Endothelial cell of umbilical vein (primary cell): ENCODE data around the gene ARID2. TPM values are rescaled to one million over a fixed set of nuclear protein-coding genes. Genes with fewer than 3 reads are reported as not detected.
A peak's percentile ranks its signal among the peaks of the same experiment; 100 is the strongest.

Source experiments
- BruUV-seq: library from RNA; stranded (reverse); fragments of 400-500 nt; replicated peaks from 2 replicates; lab custom pipeline; 2021; lab: Mats Ljungman, UMichigan
- CTCF ChIA-PET: fragments of 300-600, 350-600 bp; sonication (Branson Sonifier 250); formaldehyde crosslinking; loops from one replicate; lab custom pipeline; 2021; ENCODE audit warnings: antibody characterized with exemption, inconsistent platforms; lab: Charles Lee
- POLR2A ChIA-PET: fragments of 300-600, 350-600 bp; sonication (Branson Sonifier 250); formaldehyde crosslinking; loops from one replicate; lab custom pipeline; 2021; ENCODE audit warnings: antibody characterized with exemption, inconsistent platforms; lab: Charles Lee
- DNase-seq: peaks from one replicate; pipeline ENCODE4 v3.0.0-alpha.2; 2011; ENCODE audit warnings: low read depth, low spot score
- FAIRE-seq: peaks from 2 replicates; lab custom pipeline; 2011; peaks lifted over from hg19 to GRCh38; lab: Jason Lieb, UNC
- H2AFZ ChIP-seq: 2 replicates; pipeline ENCODE4 v1.6.0; 2012; ENCODE audit warnings: low read depth, low read length, control low read depth, inconsistent platforms
- H3K27ac ChIP-seq: 2 replicates; pipeline ENCODE4 v1.5.1; 2011; ENCODE audit warnings: low read depth, mild to moderate bottlenecking, control low read depth, low read length, moderate library complexity; ENCODE audit not compliant: insufficient read depth
- H3K27me3 ChIP-seq, 2 experiments: 2 replicates each; pipeline versions ENCODE4 v1.6.0 to v1.6.1; 2011; ENCODE audit warnings: low read length in 2 of 2, mixed read lengths in 1 of 2; ENCODE audit not compliant: control insufficient read depth in 2 of 2, insufficient read depth in 2 of 2
- H3K36me3 ChIP-seq, 2 experiments: 2 replicates in 1 of 2; 3 replicates in 1 of 2; pipeline ENCODE4 v1.5.1; 2011; ENCODE audit warnings: low read length in 2 of 2, mild to moderate bottlenecking in 1 of 2, moderate library complexity in 1 of 2; ENCODE audit not compliant: control insufficient read depth in 2 of 2, insufficient read depth in 2 of 2; ENCODE audit errors: extremely low read depth in 1 of 2
- H3K4me1 ChIP-seq: 3 replicates; pipeline ENCODE4 v1.5.1; 2011; ENCODE audit warnings: mild to moderate bottlenecking, low read length; ENCODE audit not compliant: control insufficient read depth, insufficient read depth; ENCODE audit errors: extremely low read depth
- H3K4me2 ChIP-seq: 2 replicates; pipeline ENCODE4 v1.6.1; 2011; ENCODE audit warnings: low read length, control low read depth, mixed read lengths; ENCODE audit not compliant: insufficient read depth
- H3K4me3 ChIP-seq, 3 experiments: fragments of 200-600 bp in 1 of 3; sonication (generic), shearing (Covaris generic) in 1 of 3; replicated peaks in 1 of 3; 2 replicates each; pipeline ENCODE4 v1.5.1; 2011 to 2016; ENCODE audit warnings: control low read depth in 3 of 3, low read length in 3 of 3, mild to moderate bottlenecking in 2 of 3, inconsistent platforms in 1 of 3, low read depth in 1 of 3, moderate library complexity in 1 of 3; ENCODE audit not compliant: insufficient read depth in 1 of 3
- H3K79me2 ChIP-seq: 2 replicates; pipeline ENCODE4 v1.6.0; 2012; ENCODE audit warnings: low read length, inconsistent platforms; ENCODE audit not compliant: control insufficient read depth, insufficient read depth
- H3K9ac ChIP-seq: replicated peaks from 2 replicates; pipeline ENCODE3; 2011; ENCODE audit warnings: low read length, control low read depth; ENCODE audit not compliant: insufficient read depth; ENCODE audit errors: extremely low read depth
- H3K9me1 ChIP-seq: replicated peaks from 3 replicates; pipeline ENCODE4 v1.6.0; 2011; ENCODE audit warnings: mild to moderate bottlenecking, low read length; ENCODE audit not compliant: control insufficient read depth, insufficient read depth; ENCODE audit errors: extremely low read depth
- H3K9me3 ChIP-seq: replicated peaks from 2 replicates; pipeline ENCODE4 v1.5.1; 2012; ENCODE audit warnings: low read length, inconsistent platforms; ENCODE audit not compliant: control insufficient read depth, insufficient read depth
- H4K20me1 ChIP-seq: replicated peaks from 2 replicates; pipeline ENCODE3; 2011; ENCODE audit warnings: mild to moderate bottlenecking, low read length; ENCODE audit not compliant: control insufficient read depth, insufficient read depth; ENCODE audit errors: extremely low read depth
- EZH2 ChIP-seq: IDR thresholded peaks from 2 replicates; pipeline ENCODE4 v1.6.1; 2012; ENCODE audit warnings: borderline replicate concordance, low read depth, mild to moderate bottlenecking, moderate library complexity, low read length, inconsistent platforms; ENCODE audit not compliant: severe bottlenecking
- FOS ChIP-seq: IDR thresholded peaks from 2 replicates; pipeline ENCODE4 v1.6.1; 2011; ENCODE audit warnings: mild to moderate bottlenecking, low read length, moderate library complexity, borderline replicate concordance; ENCODE audit not compliant: insufficient read depth
- GATA2 ChIP-seq: IDR thresholded peaks from 2 replicates; pipeline ENCODE4 v1.7.0; 2011; ENCODE audit warnings: low read depth, mild to moderate bottlenecking, moderate library complexity, mixed read lengths, low read length; ENCODE audit not compliant: insufficient read length, insufficient read depth
- JUN ChIP-seq: IDR thresholded peaks from 2 replicates; pipeline ENCODE4 v1.6.1; 2011; ENCODE audit warnings: borderline replicate concordance, low read depth; ENCODE audit not compliant: insufficient read length, insufficient read depth
- dilution Hi-C: fragments of 300-500 bp; cut with MboI; formaldehyde crosslinking; loops from one replicate; pipeline ENCODE4 v1.15.0; 2019; ENCODE audit warnings: low sequenced_read_pairs; ENCODE audit not compliant: extremely low pct_ligation_motif_present
- intact Hi-C: fragments of 100-400 bp; cut with micrococcal nuclease; formaldehyde crosslinking; loops from one replicate; pipeline ENCODE4 v1.10.0; 2022
- polyA plus RNA-seq, 4 experiments: library from polyadenylated mRNA; depleted of rRNA in 3 of 4; stranded (reverse) in 3 of 4; unstranded in 1 of 4; fragments of >200 nt; gene quantifications; 2 replicates each; pipeline versions ENCODE4 v1.2.1 to v1.2.3, GENCODE V29; 2011 to 2012; ENCODE audit warnings: missing spikeins in 1 of 4
- total RNA-seq: library from RNA; stranded (reverse); gene quantifications from 2 replicates; pipeline ENCODE4 v1.2.3, GENCODE V29; 2021
- TF ChIP-seq, protein P1 (sequence below): IDR thresholded peaks from 2 replicates; pipeline ENCODE4 v1.6.1; 2011; ENCODE audit not compliant: insufficient read depth, insufficient read length
- TF ChIP-seq, protein P2 (sequence below), 2 donors: IDR thresholded peaks; 1 replicate in 1 of 2; 2 replicates in 1 of 2; pipeline ENCODE4 v1.5.1; 2011; ENCODE audit warnings: low read length in 2 of 2, mild to moderate bottlenecking in 2 of 2, moderate library complexity in 2 of 2, control low read depth in 1 of 2, inconsistent platforms in 1 of 2, low read depth in 1 of 2; ENCODE audit not compliant: insufficient read depth in 1 of 2; ENCODE audit errors: extremely low read depth in 1 of 2

ARID2 gene
- total and polyA plus RNA-seq, 2 donors (not counting 3 experiments of a cell fraction or from before 2014, with no cell fraction given) = 10.8 to 26.7 TPM

DNA sequence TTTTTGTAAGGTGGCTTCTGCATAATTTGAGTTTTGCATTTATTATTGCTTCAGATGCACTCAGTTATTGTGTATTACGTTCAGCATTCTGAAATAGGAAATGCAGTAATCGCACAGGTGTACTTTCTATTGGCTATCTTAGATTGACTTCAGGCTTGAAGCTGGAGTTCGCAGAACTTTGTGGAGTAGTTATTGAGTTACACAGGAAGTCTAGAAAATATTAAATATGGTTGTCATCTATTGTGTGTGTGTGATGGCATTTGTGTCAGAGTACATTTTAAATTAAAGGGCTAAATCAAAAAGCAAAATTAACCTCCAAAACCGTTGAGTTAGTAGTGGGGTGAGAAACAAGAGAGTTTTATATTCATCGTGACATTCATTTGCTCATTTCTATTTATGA, 2.7 kb downstream of the ARID2 start:
- BruUV-seq = no TSS peak
- DNase-seq = peak; percentile 62
- Histone ChIP-seq H3K27me3 (no peaks in the 10 kb centered on the region), H3K79me2 (peaks cover 62% of the 10 kb centered on the region), H3K9me3 (no peaks in the 10 kb centered on the region), H3K4me3 (peak overlapping the region in 2 of 3 experiments; percentile 21 to 92), H3K4me1 (peaks cover 25% of the 10 kb centered on the region), H3K9ac (peak overlapping the region; percentile 96), H3K4me2 (peak overlapping the region; percentile 98), H4K20me1 (no peaks in the 10 kb centered on the region), H3K9me1 (no peaks in the 10 kb centered on the region), H2AFZ (no peak overlapping the region), H3K36me3 (no peaks in the 10 kb centered on the region), H3K27ac (peak overlapping the region; percentile 10)
- ChIA-PET POLR2A (no interaction called here), CTCF (interaction anchor here (1.1 to 11.2 kb wide), 3 partner anchors 13 to 184 kb away, joined by 3 to 337 read pairs (median 13); no protein-coding TSS in a partner anchor)
- FAIRE-seq = no peak
- intact Hi-C loops (no loop called here), dilution Hi-C loops (no loop called here)
- TF ChIP-seq JUN (no peak), FOS (no peak), GATA2 (no peak), EZH2 (no peak)
- TF ChIP-seq, protein P1, sequence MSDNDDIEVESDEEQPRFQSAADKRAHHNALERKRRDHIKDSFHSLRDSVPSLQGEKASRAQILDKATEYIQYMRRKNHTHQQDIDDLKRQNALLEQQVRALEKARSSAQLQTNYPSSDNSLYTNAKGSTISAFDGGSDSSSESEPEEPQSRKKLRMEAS = no peak
- TF ChIP-seq, protein P2, sequence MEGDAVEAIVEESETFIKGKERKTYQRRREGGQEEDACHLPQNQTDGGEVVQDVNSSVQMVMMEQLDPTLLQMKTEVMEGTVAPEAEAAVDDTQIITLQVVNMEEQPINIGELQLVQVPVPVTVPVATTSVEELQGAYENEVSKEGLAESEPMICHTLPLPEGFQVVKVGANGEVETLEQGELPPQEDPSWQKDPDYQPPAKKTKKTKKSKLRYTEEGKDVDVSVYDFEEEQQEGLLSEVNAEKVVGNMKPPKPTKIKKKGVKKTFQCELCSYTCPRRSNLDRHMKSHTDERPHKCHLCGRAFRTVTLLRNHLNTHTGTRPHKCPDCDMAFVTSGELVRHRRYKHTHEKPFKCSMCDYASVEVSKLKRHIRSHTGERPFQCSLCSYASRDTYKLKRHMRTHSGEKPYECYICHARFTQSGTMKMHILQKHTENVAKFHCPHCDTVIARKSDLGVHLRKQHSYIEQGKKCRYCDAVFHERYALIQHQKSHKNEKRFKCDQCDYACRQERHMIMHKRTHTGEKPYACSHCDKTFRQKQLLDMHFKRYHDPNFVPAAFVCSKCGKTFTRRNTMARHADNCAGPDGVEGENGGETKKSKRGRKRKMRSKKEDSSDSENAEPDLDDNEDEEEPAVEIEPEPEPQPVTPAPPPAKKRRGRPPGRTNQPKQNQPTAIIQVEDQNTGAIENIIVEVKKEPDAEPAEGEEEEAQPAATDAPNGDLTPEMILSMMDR (IDR thresholded peaks at IDR 0.05; ENCODE audit: extremely low read depth in 1 of 2, insufficient read depth in 1 of 2, low read depth in 1 of 2, low read length in 2 of 2) = no peak
